ENCODE measurements around the gene SECISBP2. TPM values are rescaled to one million over a fixed set of nuclear protein-coding genes. Genes with fewer than 3 reads are reported as not detected.
"Not testable (repeated sequence)": the region's sequence is repeated elsewhere in the genome, so short reads cannot be mapped to it uniquely, and the experiment has no call there.

SECISBP2 gene
- total RNA-seq, 1 donor from 2014 or later = 26.4 TPM

DNA sequence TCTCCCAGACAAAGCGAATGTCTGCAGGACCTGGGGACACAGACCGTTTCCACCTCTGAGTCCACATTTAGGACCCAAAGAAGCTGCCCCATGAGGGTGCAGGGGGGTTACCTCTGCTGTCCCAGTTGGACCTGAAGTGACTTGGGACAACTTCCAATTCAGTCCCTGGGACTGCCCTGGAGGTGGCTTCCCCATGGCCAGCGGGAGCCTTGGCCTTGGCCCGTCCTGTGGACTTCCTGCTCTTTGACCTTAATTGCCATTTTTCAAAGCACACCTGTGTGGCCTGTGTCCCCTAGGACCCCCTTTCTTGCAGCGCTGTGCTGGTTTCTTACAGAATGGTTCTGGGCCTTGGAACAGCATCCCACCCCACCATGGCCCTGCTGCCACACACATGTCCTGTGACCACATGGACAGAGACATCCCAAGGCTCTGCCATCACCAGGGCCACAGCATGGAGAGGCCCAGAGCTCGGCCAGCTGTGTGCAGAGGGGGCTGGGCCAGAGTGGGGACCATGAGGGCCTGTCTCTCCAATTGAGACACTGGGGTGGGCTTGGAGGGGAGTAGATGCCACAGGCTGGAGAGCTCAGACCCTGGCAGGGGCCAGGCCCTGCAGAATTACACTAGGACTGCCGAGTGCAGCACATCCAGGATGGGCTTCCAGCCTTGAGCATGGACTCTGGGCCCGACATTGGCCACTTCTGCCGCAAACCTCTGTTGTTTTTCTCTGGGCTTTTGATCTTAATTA is 45.8 kb downstream of the SECISBP2 start:
- no peak for DNase-seq (ENCODE audit: low read depth)

DNA sequence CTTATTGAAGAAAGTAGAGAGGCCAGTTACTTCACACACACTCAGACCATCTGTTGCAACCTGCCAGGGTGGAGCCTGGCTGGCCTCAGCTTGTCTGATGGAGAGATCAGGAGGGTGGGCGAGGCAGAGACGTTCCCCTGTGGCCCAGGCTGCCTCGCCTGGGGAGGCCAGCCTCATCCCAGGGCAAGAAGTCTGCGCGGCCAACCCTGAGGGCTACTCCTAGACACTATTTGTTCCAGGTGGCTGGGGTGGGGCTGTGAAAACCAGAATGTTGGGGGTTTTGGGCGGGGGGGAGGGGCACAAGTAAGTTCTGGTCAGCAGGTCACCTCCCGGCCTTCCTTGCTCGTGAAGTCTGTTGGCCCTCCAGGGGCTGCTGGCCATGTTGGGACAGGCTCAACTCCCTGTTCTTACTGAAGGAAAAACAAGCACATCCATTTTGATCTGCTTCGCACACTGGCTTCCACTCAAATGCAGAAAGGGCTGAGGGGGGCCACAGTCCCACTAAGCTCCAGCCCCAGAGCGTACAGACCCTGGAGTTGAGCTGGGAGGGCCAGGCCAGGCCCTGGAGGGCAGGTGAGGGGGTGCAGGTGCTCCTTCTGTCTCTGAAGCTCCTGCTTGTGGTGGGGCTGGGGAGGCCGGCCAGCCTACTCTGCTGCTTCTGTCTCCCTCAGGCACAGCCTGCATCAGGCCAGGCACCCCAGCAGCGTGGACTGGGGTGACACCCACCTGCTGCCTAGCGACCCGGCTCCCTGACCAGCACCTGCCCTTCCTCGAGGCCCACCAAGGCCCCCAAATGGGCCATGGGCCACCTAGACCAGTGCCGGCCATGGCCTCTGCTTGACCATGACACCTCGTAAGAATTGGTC is 46.6 kb downstream of the SECISBP2 start:
- no peak for DNase-seq (ENCODE audit: low read depth)

DNA sequence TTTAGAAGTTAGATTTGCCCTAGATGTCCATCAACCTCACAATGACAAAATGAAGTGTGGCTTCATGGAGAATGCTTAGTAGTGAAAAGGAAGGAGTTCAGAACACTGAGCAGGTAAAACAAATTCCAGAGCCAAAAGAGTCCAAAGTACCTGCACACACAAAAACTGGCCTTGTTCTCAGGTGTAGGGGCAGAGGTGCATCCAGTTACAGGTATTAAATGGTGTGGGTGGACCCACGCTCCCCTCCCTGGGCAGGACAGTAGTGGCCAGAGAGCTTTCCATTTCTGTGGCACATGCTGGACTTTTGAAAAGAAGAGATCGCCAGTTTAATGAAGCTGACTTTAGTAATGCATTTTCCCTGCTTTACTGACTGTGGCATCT is 47.2 kb downstream of the SECISBP2 start:
- DNase-seq (ENCODE audit: low read depth) = no peak

DNA sequence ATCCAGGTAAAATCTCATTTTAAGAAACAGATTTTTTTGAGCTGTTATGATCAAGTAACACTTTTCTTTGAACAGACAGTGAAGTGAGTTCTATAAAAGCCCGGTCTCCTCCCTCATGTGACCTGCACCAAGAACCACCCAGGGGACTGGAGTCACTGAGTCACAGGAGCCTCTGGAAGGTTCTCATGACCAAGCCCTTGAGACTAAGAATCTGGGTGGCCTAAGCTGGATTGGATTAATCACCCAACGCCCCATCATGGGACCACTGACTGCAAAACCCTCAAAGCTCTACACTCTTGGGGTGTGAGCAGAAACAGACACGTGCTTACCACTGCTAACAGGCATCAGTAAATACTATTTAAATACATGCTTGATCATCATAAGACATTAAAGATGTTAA is 48.4 kb downstream of the SECISBP2 start:
- DNase-seq (ENCODE audit: low read depth) = no peak

DNA sequence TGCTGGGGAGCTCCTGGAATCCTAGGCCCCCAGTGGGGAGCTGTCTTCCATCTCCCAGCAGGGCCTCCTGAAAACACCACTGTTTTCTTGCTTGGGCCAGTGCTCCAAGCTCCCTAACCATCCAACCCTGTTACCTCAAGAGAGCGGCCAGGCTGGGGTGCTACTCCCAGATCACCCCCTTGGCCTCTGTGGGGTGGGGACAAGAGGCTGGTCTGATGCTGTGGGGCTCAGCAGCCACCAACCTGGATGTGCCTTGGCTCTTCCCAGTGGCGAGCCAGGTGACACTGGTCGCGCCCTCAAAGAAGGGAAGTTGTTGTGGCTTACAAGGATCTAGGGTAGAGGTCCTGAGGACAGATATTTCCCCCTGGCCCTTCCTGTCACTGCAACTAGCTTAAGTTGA is 49.0 kb downstream of the SECISBP2 start:
- no peak for DNase-seq (ENCODE audit: low read depth)

DNA sequence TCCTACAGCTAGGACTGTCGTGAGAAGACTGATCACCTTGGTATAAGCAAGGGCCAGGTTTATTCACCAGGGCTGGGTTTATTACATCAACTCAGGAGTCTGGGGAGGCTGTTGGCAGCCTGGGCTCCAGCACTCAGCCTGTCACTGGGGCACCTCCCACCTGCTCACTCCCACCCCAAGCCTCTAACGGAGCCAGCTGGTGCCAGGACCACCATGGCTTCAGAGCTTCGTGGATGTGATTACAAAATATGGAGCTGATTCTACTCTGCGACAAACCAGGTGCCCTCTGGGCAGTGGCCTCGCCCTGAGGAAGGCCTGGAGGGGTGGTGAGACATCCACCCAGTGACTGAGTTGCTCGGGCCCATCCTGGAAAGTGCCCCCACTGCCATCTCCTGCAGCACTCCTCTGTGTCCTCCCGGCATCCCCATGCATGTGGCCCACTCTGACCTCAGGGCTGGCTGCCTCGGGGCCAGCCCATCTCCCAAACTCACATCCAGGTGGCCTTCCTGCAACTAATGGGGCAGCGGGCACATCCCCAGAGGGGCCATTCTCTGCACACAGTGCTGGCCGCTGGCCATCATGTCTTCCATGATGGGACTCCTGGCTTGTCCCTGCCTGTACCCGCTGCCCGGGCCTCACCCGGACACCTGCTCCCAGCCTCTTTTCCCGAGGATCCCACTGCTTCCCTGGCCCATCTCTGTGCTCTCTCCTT is 49.6 kb downstream of the SECISBP2 start:
- DNase-seq (ENCODE audit: low read depth) = no peak

DNA sequence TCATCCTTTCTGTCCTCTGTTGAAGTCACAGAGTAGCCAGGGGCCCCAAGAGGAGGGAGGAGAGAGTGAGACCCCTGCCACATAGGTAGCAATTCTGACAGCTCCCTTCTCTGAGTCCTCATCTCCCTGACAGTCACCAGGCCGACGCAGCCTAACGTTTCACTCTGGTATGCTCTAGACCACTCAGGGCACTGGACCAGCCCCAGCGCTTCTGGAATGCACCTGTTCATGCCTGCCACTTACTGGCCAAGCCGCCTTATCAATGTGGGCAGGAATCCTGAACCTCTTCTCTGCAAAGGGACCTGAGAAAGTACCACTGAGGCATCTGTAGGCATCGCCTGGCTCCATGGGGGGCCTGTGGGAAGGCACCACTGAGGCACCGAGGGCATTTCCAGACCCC is 50.2 kb downstream of the SECISBP2 start:
- no peak for DNase-seq (ENCODE audit: low read depth)

DNA sequence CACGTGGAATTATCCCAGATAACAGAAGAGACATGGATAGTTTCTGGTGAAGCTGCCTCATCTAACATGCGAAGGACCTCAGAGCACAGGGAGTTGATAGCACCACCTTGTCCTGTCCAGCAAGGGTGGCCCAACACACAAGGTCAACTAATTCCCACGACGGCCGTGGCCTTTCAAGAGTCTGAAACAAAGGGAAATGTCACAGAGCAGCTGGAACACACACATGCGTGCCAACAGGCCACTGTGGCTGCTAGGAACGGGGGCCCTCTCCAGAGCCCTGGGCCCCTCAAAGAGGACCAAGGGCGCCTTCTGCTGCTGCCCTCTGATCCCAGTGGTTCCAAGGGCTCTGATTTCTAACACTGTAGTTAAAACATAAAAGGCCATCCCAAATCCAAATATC is 50.7 kb downstream of the SECISBP2 start:
- no peak for DNase-seq (ENCODE audit: low read depth)

DNA sequence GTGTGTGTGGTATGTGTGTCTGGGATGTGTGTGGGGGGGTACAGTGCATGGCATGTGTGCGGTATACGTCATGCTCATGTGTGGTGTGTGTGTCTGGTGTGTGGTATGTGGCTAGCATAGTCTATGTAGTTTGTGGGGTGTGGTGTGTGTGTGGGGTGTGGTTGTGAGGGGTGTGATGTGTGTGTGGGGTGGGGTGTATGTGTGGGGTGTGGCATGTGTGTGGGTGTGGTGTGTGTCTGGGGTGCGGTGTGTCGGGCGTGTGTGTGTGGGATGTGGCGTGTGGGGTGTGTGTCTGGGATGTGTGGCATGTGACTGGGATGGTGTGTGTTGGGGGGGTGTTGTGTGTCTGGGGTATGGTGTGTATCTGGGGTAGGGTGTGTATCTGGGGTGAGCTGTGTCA is 52.3 kb downstream of the SECISBP2 start:
- DNase-seq (ENCODE audit: low read depth) = no peak

DNA sequence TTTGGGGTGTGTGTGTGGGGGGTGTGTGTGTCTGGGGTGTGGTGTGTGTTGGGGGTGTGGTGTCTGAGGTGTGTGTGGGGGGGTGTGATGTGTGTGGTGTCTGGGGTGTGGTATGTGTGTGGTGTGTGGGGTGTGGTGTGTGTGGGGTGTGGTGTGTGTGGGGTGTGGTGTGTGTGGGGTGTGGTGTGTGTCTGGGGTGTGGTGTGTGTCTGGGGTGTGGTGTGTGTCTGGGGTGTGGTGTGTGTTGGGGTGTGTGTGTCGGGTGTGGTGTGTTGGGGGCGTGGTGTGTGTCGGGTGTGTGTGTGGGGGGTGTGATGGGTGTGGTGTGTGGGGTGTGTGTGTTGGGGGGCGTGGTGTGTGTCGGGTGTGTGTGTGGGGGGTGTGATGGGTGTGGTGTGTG is 53.5 kb downstream of the SECISBP2 start:
- not testable (repeated sequence) for DNase-seq (ENCODE audit: low read depth)

DNA sequence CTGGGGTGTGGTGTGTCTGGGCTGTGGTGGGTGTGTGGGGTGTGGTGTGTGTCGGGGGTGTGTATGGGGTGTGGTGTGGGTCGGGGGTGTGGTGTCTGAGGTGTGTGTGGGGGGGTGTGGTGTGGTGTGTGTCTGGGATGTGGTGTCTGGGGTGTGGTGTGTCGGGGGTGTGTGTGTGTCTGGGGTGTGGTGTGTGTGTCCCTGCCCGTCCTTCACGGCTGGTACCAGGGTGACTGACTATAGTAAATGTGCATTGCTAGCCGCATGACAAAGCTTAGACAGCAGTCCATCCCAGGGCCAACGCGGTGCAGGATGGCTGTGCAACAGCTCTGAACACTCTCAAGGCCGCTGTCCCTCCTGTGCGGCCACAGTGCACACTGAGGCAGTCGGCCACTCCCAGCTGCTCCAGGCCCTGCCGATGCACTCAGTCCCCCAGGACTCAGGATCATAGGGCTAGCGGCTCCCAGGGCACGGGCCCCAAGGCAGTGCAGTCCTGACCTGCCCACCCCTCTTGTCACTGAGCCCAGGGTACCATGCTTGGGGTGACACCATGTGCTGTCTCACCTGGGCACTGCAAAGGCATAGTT is 54.0 kb downstream of the SECISBP2 start:
- no peak for DNase-seq (ENCODE audit: low read depth)

DNA sequence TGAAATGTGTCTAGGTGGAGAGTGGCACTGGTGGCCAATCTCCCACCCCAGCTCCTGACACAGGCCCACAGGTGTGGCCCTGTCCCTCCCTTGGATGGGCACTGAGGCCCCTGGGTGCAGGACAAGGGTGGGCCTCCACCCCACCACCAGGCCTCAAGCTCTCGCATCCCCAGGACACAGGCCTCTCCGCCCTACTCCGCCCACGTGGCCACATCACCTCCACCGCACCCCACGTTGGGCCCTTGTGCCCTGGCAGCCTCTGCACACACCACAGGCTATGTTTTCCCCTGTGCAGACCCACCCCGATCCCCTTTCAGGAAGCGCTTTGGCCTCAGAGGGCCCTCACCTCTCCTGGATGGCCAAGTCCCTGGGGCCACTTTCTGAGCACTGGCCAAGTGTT is 54.7 kb downstream of the SECISBP2 start:
- DNase-seq (ENCODE audit: low read depth) = no peak

DNA sequence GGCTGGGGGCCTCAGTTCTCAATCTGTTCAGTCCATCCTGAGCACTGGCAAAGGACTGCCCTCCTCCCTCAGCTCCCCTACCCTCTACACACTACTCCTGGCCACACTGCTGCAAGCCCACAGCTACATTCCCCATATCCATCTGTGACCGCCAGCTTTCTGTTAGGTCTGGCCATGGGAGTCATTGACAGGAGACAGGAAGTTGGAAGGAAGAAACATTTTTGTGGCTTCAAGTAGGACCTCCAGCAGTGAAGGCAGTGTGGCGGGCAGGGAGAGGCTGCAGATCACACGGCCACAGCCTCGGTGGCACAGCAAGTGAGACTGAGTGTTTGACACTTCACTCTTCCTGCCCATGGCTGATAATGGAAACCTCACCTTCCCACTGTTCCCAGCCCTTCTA is 55.9 kb downstream of the SECISBP2 start:
- DNase-seq (ENCODE audit: low read depth) = no peak

DNA sequence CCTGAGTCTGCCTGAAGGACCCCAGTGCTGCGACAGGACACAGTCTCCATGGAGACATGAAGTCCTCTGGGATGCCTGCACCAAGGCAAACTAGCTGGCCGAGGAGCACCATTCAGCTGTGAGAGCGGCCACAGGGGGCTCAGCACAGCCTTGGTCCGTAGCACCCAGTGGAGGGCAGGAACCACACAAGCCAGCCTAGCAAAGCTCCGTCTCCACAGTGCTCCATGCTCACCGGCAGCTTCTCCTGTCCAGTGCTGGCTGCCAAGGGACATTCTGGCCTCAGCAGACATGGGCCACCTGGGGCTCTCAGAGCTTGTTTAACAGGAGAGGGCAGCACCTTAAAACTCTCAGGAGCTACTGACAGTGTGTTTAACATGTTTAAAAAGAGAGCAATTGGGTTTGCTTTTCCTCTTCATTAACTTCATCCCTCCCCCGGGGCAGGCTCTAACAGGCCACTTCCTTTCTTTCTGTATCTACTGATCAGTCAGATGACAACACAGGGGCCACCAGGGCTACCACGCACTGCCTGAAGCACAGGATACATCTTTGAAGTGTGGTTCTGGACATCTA is 57.0 kb downstream of the SECISBP2 start:
- DNase-seq (ENCODE audit: low read depth) = no peak

DNA sequence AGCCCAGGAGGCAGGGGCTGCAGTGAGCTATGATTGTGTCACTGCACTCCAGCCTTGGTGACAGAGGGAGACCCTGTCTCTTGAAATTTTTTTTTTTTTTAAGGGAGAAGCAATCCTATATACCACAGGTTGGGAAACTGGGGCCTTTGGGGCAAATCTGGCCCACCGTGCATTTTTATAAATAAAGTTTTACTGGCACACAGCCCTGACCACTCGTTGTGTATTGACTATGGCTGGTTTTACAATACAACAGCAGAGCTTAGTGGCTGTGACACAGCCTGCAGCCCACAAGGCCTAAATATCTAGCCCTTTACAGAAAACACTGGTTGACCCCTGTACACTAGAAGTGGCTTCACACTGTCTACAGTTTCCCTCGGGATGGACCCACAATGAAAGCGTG is 58.0 kb downstream of the SECISBP2 start:
- DNase-seq (ENCODE audit: low read depth) = no peak

DNA sequence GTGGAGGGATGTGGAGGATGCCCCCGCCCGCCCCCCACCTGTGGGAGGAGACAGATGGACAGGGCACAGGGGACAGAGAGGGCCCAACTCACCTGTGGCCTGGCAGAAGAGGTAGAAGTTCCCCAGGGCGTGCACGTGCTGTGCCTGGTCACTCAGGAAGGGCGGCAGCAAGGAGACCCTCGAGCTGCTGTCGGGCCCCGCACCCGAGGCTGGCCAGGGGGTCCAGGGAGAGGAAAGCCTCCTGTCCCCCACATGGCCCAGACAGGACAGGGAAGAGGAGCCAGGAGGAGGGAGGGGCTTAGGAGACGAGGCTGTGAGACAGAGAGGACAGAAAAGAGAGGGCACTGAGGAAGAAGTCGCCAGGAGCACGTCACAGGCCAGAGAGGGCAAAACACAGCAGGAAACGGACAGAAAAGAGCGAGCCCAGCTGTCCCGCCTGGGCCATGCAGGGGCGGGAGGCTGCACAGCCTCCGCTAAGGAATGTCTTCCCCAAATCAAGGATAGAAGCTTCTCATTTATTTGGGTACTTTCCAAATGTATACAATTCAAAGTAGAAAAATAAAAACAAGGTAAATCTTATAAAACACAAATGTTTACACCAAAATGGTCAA is 58.5 kb downstream of the SECISBP2 start:
- DNase-seq (ENCODE audit: low read depth) = no peak

DNA sequence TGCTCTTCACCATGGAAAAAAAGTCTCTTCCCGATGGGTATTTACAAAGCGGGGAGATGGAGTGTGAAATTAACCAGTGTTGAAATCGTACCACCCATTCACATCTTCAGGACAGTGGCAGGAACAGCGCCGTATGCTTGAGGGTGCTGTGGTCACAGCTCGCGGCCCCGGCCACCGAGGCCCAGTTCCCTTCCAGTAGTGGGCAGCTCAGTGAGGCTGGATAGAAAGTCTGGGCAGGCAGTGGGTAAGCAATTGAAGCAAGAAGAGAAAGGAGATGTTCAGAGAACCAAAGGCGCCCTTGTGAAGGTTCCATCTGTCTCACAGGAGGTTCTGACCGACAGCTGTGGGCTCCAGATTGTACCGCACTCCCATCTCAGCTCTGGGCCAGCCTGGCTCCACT is 59.1 kb downstream of the SECISBP2 start:
- no peak for DNase-seq (ENCODE audit: low read depth)

DNA sequence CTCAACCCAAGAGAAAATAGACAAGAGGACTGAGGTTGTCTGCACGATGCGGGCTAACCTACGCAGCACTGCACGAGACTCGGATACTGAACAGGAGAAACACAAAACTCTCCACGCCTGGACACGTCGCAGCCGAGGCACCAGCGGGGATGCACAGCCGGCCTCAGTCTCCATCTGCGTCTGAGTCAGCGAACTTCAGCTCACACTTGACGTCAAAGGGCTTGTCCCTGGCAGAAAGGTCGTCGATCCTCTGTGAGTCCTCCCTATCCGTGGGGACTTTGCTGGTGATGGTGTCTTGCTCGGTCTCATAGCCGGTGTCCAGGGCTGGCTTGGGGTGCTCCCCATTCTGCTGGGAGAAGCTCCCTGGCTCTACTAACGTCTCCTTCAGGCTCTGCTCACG is 60.2 kb downstream of the SECISBP2 start:
- no peak for DNase-seq (ENCODE audit: low read depth)

DNA sequence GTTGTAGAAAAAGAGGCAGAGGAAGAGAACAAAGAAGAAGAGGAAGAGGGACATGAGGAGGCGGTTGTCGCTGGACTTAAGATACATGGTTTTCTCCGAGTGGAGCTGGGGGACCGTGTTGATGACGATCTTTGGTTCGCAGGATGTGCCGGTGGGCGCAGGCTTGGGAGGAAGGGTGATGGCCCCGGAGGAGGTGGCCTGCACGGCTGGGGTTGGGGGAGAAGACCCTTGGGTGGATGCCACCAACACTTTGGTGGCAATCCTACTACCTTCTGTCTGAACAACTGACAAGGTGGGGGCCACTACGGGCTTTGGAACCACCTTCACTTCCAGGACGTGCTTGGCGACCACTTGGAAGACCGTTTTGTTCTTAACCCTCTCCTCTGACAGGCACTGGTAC is 60.7 kb downstream of the SECISBP2 start:
- DNase-seq (ENCODE audit: low read depth) = no peak

DNA sequence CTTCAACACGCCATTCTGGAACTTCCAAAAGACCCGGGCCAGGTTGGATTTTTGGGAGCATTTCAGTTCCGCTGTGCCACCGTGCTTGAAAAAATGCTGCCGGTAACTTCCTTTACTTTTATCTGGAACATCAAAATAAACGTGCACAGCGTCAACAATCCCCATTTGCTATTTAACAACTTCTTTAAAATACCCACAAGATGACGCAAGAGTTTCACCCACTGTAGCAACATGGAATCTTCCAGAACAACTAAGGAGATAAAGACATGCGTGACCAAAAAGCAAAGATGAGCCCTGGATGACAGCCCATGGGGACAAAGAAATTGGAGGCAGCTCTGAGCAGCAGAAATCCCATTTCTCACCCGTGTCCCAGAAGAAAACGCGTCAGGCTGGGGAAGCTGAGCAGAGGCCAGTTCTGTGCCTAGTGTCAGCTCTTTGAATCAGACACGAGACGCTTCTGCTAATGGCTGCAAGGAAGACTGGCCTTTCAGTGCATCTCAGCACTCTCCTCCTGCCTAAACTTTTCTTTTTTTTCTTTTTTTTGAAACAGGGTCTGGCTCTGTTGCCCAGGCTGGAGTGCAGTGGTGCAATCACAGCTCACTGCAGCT is 61.3 kb downstream of the SECISBP2 start:
- no peak for DNase-seq (ENCODE audit: low read depth)

All from myocyte (in vitro differentiated cells).